GM21619 (cell line): ENCODE results near the gene LMF1.
"Not testable (repeated sequence)": the region's sequence is repeated elsewhere in the genome, so short reads cannot be mapped to it uniquely, and the experiment has no call there.

Experiments used
- ATAC-seq: cut with Tn5 transposase; IDR thresholded peaks from one replicate; pipeline ENCODE4 v1.9.1; 2021; ENCODE audit not compliant: unreplicated experiment

The LMF1 gene

GRCh38 chr16:951660-952301, 19.0 kb downstream of the LMF1 start:
- no peak for ATAC-seq

- not testable (repeated sequence) for ATAC-seq
These were observed 19.8 kb downstream of the LMF1 start for GRCh38 chr16:950733-951573.

- ATAC-seq = not testable (repeated sequence)
These were observed 22.0 kb downstream of the LMF1 start for GRCh38 chr16:948767-949166.

- not testable (repeated sequence) for ATAC-seq
These were observed 22.9 kb downstream of the LMF1 start for GRCh38 chr16:947922-948303.

GRCh38 chr16:947255-947921, 23.4 kb downstream of the LMF1 start:
- no peak for ATAC-seq

GRCh38 chr16:946048-946395, 24.8 kb downstream of the LMF1 start:
- ATAC-seq = no peak

GRCh38 chr16:945271-946047, 25.3 kb downstream of the LMF1 start:
- ATAC-seq = no peak

GRCh38 chr16:943971-944370, 26.8 kb downstream of the LMF1 start:
- no peak for ATAC-seq

- no peak for ATAC-seq
These were observed 28.2 kb downstream of the LMF1 start for GRCh38 chr16:942436-943060.

GRCh38 chr16:939941-940340, 30.8 kb downstream of the LMF1 start:
- no peak for ATAC-seq

GRCh38 chr16:939311-939710, 31.5 kb downstream of the LMF1 start:
- no peak for ATAC-seq

GRCh38 chr16:938752-939151, 32.0 kb downstream of the LMF1 start:
- no peak for ATAC-seq

- ATAC-seq = no peak
These were observed 32.6 kb downstream of the LMF1 start for GRCh38 chr16:938136-938535.

GRCh38 chr16:937723-938122, 33.1 kb downstream of the LMF1 start:
- no peak for ATAC-seq

- no peak for ATAC-seq
These were observed 33.5 kb downstream of the LMF1 start for GRCh38 chr16:937311-937710.

- no peak for ATAC-seq
These were observed 35.1 kb downstream of the LMF1 start for GRCh38 chr16:935684-936083.

GRCh38 chr16:934178-934577, 36.6 kb downstream of the LMF1 start:
- no peak for ATAC-seq

GRCh38 chr16:933581-933980, 37.2 kb downstream of the LMF1 start:
- no peak for ATAC-seq

GRCh38 chr16:932831-933330, 37.9 kb downstream of the LMF1 start:
- ATAC-seq = no peak

- no peak for ATAC-seq
These were observed 38.9 kb downstream of the LMF1 start for GRCh38 chr16:931626-932500.
